GM12864 (cell line): ENCODE measurements around the gene ZNF25.
"Not testable (repeated sequence)": the region's sequence is repeated elsewhere in the genome, so short reads cannot be mapped to it uniquely, and the experiment has no call there.

ENCODE experiments used
- DNase-seq: peaks from one replicate; pipeline ENCODE4 v3.0.0-alpha.2; 2011; ENCODE audit warnings: low read depth
- H3K4me3 ChIP-seq: 2 replicates; pipeline ENCODE4 v1.5.1; 2011; ENCODE audit warnings: mild to moderate bottlenecking, low read depth, low read length, control low read depth
- TF ChIP-seq, protein P1 (sequence below): IDR thresholded peaks from 2 replicates; pipeline ENCODE4 v1.5.1; 2011; ENCODE audit warnings: low read depth, mild to moderate bottlenecking, moderate library complexity, low read length, control low read depth, inconsistent platforms; ENCODE audit errors: missing control alignments

The ZNF25 gene

DNA sequence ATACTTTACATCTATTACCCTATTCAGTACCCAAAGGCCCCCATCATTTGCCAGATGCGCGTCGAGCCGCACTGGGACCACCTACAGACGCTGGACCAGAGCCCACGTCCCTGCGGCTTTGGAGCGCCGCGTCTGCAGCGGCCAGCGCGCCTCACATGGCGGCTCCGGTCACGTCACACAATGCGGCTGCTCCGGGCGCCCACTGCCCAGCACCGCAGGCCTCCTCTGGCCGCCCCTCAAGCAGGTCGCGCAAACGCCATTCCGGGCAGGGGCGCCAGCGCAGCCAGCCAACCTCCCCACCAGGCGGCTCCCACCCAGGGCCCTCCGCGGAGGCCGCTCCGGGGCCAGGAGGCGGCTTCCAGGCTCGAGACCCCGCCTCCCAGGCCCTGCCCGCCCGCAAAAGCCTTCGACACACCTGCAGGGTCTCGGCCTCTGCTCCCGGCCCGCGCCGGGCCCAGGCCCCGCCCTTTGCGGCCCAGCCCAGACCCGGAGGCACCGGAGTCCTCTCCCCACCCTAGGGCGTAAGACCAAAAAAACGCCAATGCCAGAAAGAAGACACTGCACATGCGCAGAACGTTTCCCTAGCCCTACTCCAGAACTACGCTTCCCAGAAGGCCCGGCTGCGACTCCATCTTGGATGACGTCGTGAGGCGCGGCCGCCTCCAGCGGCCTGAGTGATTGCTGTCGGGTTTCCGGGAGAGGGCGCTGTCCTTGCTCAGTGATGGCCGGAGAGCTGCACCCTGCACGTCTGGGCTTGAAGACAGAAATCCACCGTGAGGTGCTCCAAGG lies at the start of gene ZNF25:
ZNF25 (minus strand) TSS at position 557 of the 789 bp plus-strand sequence. CDS start 4,925 bp downstream, outside the sequence.
- TF ChIP-seq, protein P1, sequence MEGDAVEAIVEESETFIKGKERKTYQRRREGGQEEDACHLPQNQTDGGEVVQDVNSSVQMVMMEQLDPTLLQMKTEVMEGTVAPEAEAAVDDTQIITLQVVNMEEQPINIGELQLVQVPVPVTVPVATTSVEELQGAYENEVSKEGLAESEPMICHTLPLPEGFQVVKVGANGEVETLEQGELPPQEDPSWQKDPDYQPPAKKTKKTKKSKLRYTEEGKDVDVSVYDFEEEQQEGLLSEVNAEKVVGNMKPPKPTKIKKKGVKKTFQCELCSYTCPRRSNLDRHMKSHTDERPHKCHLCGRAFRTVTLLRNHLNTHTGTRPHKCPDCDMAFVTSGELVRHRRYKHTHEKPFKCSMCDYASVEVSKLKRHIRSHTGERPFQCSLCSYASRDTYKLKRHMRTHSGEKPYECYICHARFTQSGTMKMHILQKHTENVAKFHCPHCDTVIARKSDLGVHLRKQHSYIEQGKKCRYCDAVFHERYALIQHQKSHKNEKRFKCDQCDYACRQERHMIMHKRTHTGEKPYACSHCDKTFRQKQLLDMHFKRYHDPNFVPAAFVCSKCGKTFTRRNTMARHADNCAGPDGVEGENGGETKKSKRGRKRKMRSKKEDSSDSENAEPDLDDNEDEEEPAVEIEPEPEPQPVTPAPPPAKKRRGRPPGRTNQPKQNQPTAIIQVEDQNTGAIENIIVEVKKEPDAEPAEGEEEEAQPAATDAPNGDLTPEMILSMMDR, result peak; percentile 92
- H3K4me3 ChIP-seq, result peak within 1 kb of the TSS; percentile 91
- peak; percentile 99 for DNase-seq

DNA sequence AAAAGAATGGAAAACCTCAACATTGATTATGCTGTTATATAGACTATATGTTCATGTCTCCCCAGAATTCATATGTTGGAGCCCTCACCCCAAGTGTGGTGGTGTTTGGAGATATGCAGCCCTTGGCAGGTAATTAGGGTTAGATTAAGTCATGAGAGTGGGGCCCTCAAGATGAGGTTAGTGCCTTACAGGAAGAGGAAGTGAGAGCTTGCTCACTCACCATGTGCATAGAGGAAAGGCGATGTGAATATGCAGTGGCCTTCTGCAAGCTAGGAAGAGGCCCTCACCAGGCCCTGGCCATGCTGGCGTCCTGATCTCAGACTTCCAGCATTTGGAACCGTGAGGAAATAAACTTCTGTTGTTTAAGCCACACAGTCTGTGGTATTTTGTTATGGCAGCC lies 48.8 kb upstream of the ZNF25 start:
- peak; percentile 49 for DNase-seq
- no peak overlapping the region for H3K4me3 ChIP-seq
- TF ChIP-seq, protein P1, result no peak

DNA sequence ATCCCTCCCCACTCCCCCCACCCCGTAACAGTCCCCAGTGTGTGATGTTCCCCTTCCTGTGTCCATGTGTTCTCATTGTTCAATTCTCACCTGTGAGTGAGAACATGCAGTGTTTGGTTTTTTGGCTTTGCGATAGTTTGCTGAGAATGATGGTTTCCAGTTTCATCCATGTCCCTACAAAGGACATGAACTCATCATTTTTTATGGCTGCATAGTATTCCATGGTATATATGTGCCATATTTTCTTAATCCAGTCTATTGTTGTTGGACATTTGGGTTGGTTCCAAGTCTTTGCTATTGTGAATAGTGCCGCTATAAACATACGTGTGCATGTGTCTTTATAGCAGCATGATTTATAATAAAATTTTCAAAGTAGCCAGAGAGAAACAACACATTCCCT lies 42.7 kb upstream of the ZNF25 start:
- not testable (repeated sequence) for H3K4me3 ChIP-seq, DNase-seq

DNA sequence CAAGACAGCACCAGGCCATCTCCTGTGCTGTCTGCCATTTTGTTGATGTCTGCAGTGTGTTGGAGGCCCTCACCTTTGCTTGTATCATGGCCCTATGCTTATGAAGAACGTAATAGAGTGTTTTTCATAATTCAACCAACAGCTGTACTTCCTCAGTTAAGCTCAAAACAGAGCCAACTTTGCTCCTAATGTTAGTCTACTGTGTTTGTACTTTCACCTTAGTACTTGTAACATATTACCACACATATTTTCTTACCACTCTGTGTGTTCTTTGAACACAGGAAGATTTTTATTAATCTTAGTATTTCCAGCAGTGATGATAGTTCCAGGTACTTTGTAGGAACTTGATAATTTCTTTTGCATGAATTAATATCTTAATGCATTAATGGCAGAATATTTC lies 39.9 kb upstream of the ZNF25 start:
- DNase-seq, result no peak
- TF ChIP-seq, protein P1, result no peak

DNA sequence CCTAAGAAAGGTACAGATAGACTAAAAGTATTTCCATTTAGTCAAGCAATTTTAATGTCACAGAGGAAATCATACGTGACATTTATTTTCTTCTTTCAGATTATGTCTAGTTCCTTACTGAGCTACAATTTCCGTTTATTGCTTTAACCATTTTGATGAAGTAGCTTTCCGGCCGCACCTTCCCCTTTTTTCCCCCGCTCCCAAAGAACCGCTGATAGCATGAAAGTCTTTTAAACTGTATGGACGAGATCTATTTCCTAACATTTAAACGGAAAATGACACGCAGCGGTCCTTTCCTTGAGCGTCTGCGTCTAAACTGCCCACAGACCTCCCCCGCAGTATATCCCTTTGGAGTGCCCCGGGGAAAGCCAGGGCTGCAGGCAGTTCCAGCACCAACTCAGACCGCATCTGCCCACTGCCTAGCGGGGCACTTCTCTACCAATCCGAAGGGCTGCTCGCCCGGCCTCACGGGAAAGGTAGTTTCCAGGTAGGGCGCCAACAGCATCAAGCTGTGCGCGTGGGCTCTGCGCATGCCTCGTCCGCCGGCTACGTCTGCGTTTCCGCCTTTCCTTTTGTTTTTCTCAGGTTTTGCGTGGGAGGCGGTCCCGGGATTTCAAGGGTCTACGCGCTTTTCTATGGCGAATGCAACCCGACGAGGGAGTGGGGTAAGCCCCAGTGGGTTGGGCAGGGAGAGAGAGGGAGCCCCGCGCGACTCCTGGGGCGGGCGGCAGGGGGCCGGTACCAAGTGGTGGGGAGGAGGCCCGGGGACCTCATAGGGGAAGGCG lies 33.9 kb upstream of the ZNF25 start, which contains the start of gene ZNF33A:
ZNF33A (plus strand) TSS at position 557 of the 785 bp plus-strand sequence. CDS start 1,667 bp downstream, outside the sequence.
- DNase-seq, result peak; percentile 87
- peak within 1 kb of the TSS; percentile 86 for H3K4me3 ChIP-seq
- TF ChIP-seq, protein P1, result no peak

More for the DNA sequence above, 39.9 kb upstream of the ZNF25 start:
- H3K4me3 ChIP-seq, result no peak overlapping the region

DNA sequence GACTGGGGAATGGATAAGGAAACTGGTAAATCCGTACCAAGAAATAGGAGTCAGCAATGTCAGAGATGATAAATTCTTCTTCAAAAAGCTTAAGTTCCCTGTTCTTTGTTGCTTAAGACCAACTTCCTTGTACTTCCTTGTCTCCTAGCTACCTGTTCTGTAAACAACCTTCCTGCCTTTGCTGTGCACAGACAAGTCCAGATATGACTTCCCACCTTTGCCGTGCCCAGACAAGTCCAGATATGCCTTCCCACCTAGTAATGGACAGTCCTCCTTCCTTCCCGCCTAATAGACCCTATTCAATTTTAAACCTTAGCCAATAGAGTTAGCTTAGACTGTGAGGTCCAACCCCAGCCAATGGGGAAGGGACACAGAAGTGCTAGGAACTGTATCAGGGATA lies 31.5 kb upstream of the ZNF25 start:
- H3K4me3 ChIP-seq, result no peak overlapping the region
- DNase-seq, result no peak
- TF ChIP-seq, protein P1, result no peak

DNA sequence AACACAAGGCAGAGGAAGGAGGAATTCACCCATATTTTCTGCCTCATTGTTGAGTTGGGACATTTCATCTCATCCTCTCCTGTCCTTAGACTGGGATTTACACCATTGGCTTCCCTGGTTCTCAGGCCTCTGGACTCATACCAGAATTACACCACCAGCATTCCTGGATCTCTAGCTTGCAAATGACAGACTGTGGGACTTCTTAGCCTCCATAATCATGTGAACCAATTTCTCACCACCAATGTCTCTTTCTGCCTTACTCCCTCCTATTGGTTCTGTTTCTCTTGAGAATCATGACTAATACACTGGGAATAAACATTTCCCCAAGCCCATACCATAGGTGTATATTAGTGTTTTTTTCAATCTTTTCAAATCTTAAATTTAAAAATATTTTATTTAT lies 31.1 kb upstream of the ZNF25 start:
- TF ChIP-seq, protein P1, result no peak
- no peak overlapping the region for H3K4me3 ChIP-seq
- no peak for DNase-seq
